ENCODE data around the gene ZNF773.
"Not testable (repeated sequence)": the region's sequence is repeated elsewhere in the genome, so short reads cannot be mapped to it uniquely, and the experiment has no call there.

DNA sequence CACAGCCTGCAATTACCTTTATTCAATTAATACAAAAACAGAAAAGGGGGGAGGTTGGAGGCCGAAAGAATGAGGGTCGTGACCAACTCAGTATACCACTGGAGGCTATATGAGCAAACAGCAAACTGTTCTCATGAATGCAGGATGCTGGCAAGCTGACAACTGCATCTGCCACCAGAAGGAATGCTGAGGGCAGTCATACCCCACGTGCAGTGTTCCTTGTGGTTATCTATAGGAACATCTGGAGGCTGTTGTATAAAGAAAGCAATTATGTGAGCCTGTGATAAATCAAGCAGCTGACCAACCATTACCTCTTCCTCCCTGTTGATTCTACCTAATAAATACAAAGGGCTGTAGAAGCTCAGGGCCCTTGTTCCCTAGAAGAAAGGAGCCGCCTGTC is 18.3 kb downstream of the ZNF773 start:
- not testable (repeated sequence) for TF ChIP-seq CTCF, POLR2A (IDR thresholded peaks at IDR 0.05)
